Upper lobe of left lung (tissue), 6 donors: ENCODE measurements around the gene PSME3. TPM values are rescaled to one million over a fixed set of nuclear protein-coding genes. Genes with fewer than 3 reads are reported as not detected.

ENCODE experiments used
- ATAC-seq, 2 donors: fragments of 200-7000 bp; cut with Tn5 transposase; one replicate each; pipeline ENCODE4 v1.9.1; 2022; ENCODE audit warnings: mild to moderate bottlenecking in 2 of 2, moderate library complexity in 2 of 2; ENCODE audit not compliant: low FRiP score in 2 of 2
- DNase-seq, 2 donors: peaks; one replicate each; pipeline ENCODE4 v3.0.0-alpha.2; 2019 to 2020
- H3K27ac ChIP-seq, 4 donors: fragments of 200-600 bp; sonication (generic); one replicate each; pipeline ENCODE4 v1.5.1; 2016 to 2019
- H3K27me3 ChIP-seq, 4 donors: fragments of 200-600 bp; sonication (generic); one replicate each; pipeline ENCODE4 v1.5.1; 2017 to 2019
- H3K36me3 ChIP-seq, 4 donors: fragments of 200-600 bp; sonication (generic); one replicate each; pipeline ENCODE4 v1.5.1; 2016 to 2019
- H3K4me1 ChIP-seq, 4 donors: fragments of 200-600 bp; sonication (generic); one replicate each; pipeline ENCODE4 v1.5.1; 2018 to 2019
- H3K4me3 ChIP-seq, 4 donors: fragments of 200-600 bp; sonication (generic); one replicate each; pipeline ENCODE4 v1.5.1; 2017 to 2019; ENCODE audit warnings: mild to moderate bottlenecking in 2 of 4, moderate library complexity in 1 of 4
- H3K9me3 ChIP-seq, 4 donors: fragments of 200-600 bp; sonication (generic); one replicate each; pipeline ENCODE4 v1.5.1; 2018 to 2019
- CTCF ChIP-seq, 6 experiments: fragments of 450-650 bp in 4 of 6; fragments of 200-600 bp in 2 of 6; sonication (generic) in 2 of 6; IDR thresholded peaks; one replicate each; pipeline ENCODE4 v1.5.1; 2016 to 2019; ENCODE audit warnings: antibody characterized with exemption in 6 of 6
- EP300 ChIP-seq, 4 donors: sonication (generic); formaldehyde crosslinking; IDR thresholded peaks; one replicate each; pipeline ENCODE4 v1.5.1; 2017; ENCODE audit warnings: antibody characterized with exemption in 4 of 4, control low read depth in 2 of 4
- POLR2A ChIP-seq, 4 donors: fragments of 450-650 bp; IDR thresholded peaks; one replicate each; pipeline ENCODE4 v1.5.1; 2016 to 2017; ENCODE audit warnings: antibody characterized with exemption in 4 of 4, mild to moderate bottlenecking in 2 of 4
- POLR2AphosphoS5 ChIP-seq, 2 donors: sonication (generic); formaldehyde crosslinking; IDR thresholded peaks; one replicate each; pipeline ENCODE4 v1.5.1; 2017; ENCODE audit warnings: antibody characterized with exemption in 2 of 2
- WGBS, 2 donors: methylation state at CpG; one replicate each; pipeline ENCODE4 v1.1.5; 2017 to 2018; 5-methylcytosine and 5-hydroxymethylcytosine counted together
- total RNA-seq, 6 donors: library from RNA; depleted of rRNA in 4 of 6; stranded (reverse); fragments of >200 nt in 4 of 6; gene quantifications; one replicate each; pipeline versions ENCODE4 v1.1.0 to v1.2.1, GENCODE V29; 2016 to 2021
- donor health status: DM: no; HTN: no; CAD: no; lungs with moderate emphysema.
- donor health status: DM: no; HTN: yes; CAD: no; lungs with severe emphysema.

The PSME3 gene
- total RNA-seq, 6 donors from 2014 or later = 67.5 to 102 (median 75.8) TPM

DNA sequence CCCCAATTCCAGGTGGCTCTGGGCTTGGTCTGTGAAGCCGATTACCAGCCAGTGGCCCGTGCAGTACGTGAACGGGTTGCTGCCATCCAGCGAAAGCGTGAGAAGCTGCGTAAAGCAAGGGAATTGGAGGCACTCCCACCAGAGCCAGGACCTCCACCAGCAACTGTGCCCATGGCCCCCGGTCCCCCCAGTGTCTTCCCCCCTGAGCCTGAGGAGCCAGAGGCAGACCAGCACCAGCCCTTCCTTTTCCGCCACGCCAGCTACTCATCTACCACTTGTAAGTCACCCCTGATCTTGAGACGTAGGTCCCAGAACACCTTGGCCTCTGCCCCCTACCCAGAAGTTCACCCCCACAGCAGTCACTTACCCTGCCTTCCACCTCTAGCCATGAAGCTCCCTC is 45.9 kb upstream of the PSME3 start:
- H3K27ac ChIP-seq = no peak overlapping the region
- ATAC-seq (no peak), DNase-seq (peak in 1 of 2 donors; percentile 12)
- H3K9me3 ChIP-seq = no peaks in the 10 kb centered on the region
- no peaks in the 10 kb centered on the region for H3K36me3 ChIP-seq
- peaks cover 4 to 20% (median 11%) of the 10 kb centered on the region in 4 donors for H3K4me1 ChIP-seq
- WGBS, 2 donors = 86 to 91% methylated on average over 10 to 11 of the region's 11 CpGs
- H3K27me3 ChIP-seq = peaks cover 0 to 36% (median 6%) of the 10 kb centered on the region in 4 donors
- TF ChIP-seq CTCF (IDR thresholded peaks at IDR 0.05) (no peak), POLR2A (IDR thresholded peaks at IDR 0.05) (no peak), EP300 (IDR thresholded peaks at IDR 0.05) (no peak)
- no peak overlapping the region for H3K4me3 ChIP-seq

DNA sequence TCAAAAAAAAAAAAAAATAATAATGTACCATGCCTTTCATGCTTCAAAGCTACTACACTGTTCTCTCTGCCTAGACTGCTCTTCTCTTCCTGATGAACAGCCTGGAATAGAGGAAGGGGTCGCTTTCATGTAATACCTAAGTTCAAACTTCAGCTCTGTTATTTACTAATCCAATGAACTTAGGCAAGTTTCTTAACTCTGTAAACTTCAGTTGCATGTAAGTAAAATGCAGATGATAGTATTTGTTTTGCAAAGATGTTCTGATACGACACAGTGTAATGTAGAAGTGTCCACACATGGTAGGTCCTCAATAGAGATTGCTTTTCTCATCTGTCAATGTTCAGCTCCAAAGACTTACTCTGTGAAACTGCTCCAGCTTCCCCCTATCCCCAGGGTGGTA is 41.2 kb upstream of the PSME3 start:
- Histone ChIP-seq H3K27ac (no peak overlapping the region), H3K4me3 (no peak overlapping the region), H3K4me1 (peaks cover under 1 to 7% (median 4%) of the 10 kb centered on the region in 4 donors), H3K9me3 (no peaks in the 10 kb centered on the region), H3K36me3 (peaks cover 0 to 8% (median 0%) of the 10 kb centered on the region in 4 donors), H3K27me3 (no peaks in the 10 kb centered on the region)
- no peak for DNase-seq
- no peak for ATAC-seq
- no peak for TF ChIP-seq EP300 (IDR thresholded peaks at IDR 0.05)
- no peak for TF ChIP-seq POLR2A (IDR thresholded peaks at IDR 0.05)
- TF ChIP-seq POLR2AphosphoS5 (IDR thresholded peaks at IDR 0.05) = no peak
- TF ChIP-seq CTCF (IDR thresholded peaks at IDR 0.05) = no peak
- 75 to 83% methylated on average over 2 of the region's 2 CpGs for WGBS, 2 donors

GRCh38 chr17:42792545-42792944 is 40.7 kb upstream of the PSME3 start:
- 68 to 77% methylated on average over 5 of the region's 5 CpGs for WGBS, 2 donors
- Histone ChIP-seq H3K4me3 (no peak overlapping the region), H3K36me3 (peaks cover 0 to 8% (median 0%) of the 10 kb centered on the region in 4 donors), H3K9me3 (no peaks in the 10 kb centered on the region), H3K27me3 (no peaks in the 10 kb centered on the region), H3K27ac (no peak overlapping the region), H3K4me1 (peaks cover 6 to 13% (median 10%) of the 10 kb centered on the region in 4 donors)
- no peak for TF ChIP-seq POLR2AphosphoS5 (IDR thresholded peaks at IDR 0.05)
- no peak for TF ChIP-seq CTCF (IDR thresholded peaks at IDR 0.05)
- no peak for TF ChIP-seq POLR2A (IDR thresholded peaks at IDR 0.05)
- TF ChIP-seq EP300 (IDR thresholded peaks at IDR 0.05) = no peak
- DNase-seq (no peak), ATAC-seq (no peak)

- TF ChIP-seq POLR2A (IDR thresholded peaks at IDR 0.05) (no peak), POLR2AphosphoS5 (IDR thresholded peaks at IDR 0.05) (no peak), EP300 (IDR thresholded peaks at IDR 0.05) (no peak), CTCF (IDR thresholded peaks at IDR 0.05) (no peak)
- 28 to 68% methylated on average over 4 of the region's 4 CpGs for WGBS, 2 donors
These were observed 38.1 kb upstream of the PSME3 start for GRCh38 chr17:42795061-42795460.

GRCh38 chr17:42795465-42795864 is 37.7 kb upstream of the PSME3 start:
- 83 to 88% methylated on average over 10 of the region's 10 CpGs for WGBS, 2 donors
- ATAC-seq (no peak), DNase-seq (no peak)
- TF ChIP-seq POLR2AphosphoS5 (IDR thresholded peaks at IDR 0.05) (no peak), CTCF (IDR thresholded peaks at IDR 0.05) (no peak), EP300 (IDR thresholded peaks at IDR 0.05) (no peak), POLR2A (IDR thresholded peaks at IDR 0.05) (no peak)
- H3K36me3 ChIP-seq = peaks cover 0 to 8% (median 0%) of the 10 kb centered on the region in 4 donors
- no peak overlapping the region for H3K4me3 ChIP-seq
- no peaks in the 10 kb centered on the region for H3K27me3 ChIP-seq
- peaks cover 18 to 24% (median 22%) of the 10 kb centered on the region in 4 donors for H3K4me1 ChIP-seq
- H3K27ac ChIP-seq = no peak overlapping the region
- no peaks in the 10 kb centered on the region for H3K9me3 ChIP-seq

More at GRCh38 chr17:42795061-42795460, 38.1 kb upstream of the PSME3 start:
- Histone ChIP-seq H3K4me3 (no peak overlapping the region), H3K4me1 (peaks cover 18 to 24% (median 22%) of the 10 kb centered on the region in 4 donors), H3K27ac (no peak overlapping the region), H3K9me3 (no peaks in the 10 kb centered on the region), H3K36me3 (peaks cover 0 to 8% (median 0%) of the 10 kb centered on the region in 4 donors), H3K27me3 (no peaks in the 10 kb centered on the region)
- no peak for ATAC-seq
- no peak for DNase-seq
